Activated B cell treated with CpG ODN at 0.5 μM for 24 hours (primary cell): Measurements from ENCODE around the gene DGKA. TPM values are rescaled to one million over a fixed set of nuclear protein-coding genes. Genes with fewer than 3 reads are reported as not detected.
"Not testable (repeated sequence)": the region's sequence is repeated elsewhere in the genome, so short reads cannot be mapped to it uniquely, and the experiment has no call there.

Experiments used
- ATAC-seq: fragments of 200-7000 bp; cut with Tn5 transposase; one replicate; pipeline ENCODE4 v1.10.0; 2021; ENCODE audit warnings: low read depth, mild to moderate bottlenecking, moderate library complexity
- CTCF ChIA-PET: fragments of 350-600 bp; sonication (Branson Sonifier 250); formaldehyde crosslinking; loops from one replicate; lab custom pipeline; 2021; ENCODE audit warnings: antibody characterized with exemption; lab: Charles Lee
- POLR2A ChIA-PET: fragments of 350-600 bp; sonication (Branson Sonifier 250); formaldehyde crosslinking; loops from one replicate; lab custom pipeline; 2021; ENCODE audit warnings: antibody characterized with exemption; lab: Charles Lee
- DNase-seq: peaks from one replicate; pipeline ENCODE4 v3.0.0; 2022
- H3K27ac Mint-ChIP-seq: one replicate; pipeline ENCODE4 v1.8.0; 2020; ENCODE audit warnings: mixed read lengths
- H3K27me3 Mint-ChIP-seq: one replicate; pipeline ENCODE4 v1.8.0; 2021; ENCODE audit warnings: mixed read lengths
- H3K36me3 Mint-ChIP-seq: one replicate; pipeline ENCODE4 v1.8.0; 2021; ENCODE audit warnings: low read depth, mixed read lengths
- H3K4me1 Mint-ChIP-seq: one replicate; pipeline ENCODE4 v1.8.0; 2021; ENCODE audit warnings: mixed read lengths
- H3K4me3 Mint-ChIP-seq: one replicate; pipeline ENCODE4 v1.8.0; 2020; ENCODE audit warnings: mild to moderate bottlenecking, mixed read lengths
- H3K9me3 Mint-ChIP-seq: one replicate; pipeline ENCODE4 v1.8.0; 2020; ENCODE audit warnings: mixed read lengths
- intact Hi-C: fragments of 100-400 bp; cut with micrococcal nuclease; formaldehyde crosslinking; loops from one replicate; pipeline ENCODE4 v1.15.1; 2024
- total RNA-seq: library from RNA; stranded (reverse); gene quantifications from 2 replicates; pipeline ENCODE4 v1.2.3, GENCODE V29; 2022
- TF ChIP-seq, protein P1 (sequence below): fragments of 200-600 bp; IDR thresholded peaks from one replicate; pipeline ENCODE4 v1.8.0; 2022; ENCODE audit warnings: antibody characterized with exemption, mild to moderate bottlenecking

The DGKA gene
- total RNA-seq, 1 donor from 2014 or later: 95.9 TPM

DNA sequence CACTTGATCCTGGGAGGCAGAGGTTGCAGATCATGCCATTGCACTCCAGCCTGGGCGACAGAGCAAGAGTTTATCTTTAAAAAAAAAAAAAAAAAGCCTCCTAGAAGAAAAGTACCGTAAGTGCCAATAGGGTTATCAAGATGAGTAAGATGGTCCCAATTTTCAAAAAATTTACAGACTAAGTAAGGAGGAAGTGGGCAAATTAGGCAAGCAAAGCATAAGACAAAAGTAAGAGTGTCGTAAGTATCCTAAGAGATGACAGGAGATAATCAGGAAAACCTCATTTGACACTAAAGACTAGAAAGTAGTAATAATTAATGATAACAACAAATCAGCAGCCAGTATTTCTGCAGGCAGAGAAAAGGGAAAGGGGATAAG lies 15.5 kb upstream of the DGKA start:
- Mint-ChIP-seq H3K27ac (peak overlapping the region; percentile 9), H3K27me3 (no peaks in the 10 kb centered on the region), H3K9me3 (no peaks in the 10 kb centered on the region), H3K36me3 (peaks cover 39% of the 10 kb centered on the region), H3K4me3 (no peak overlapping the region), H3K4me1 (peaks cover 21% of the 10 kb centered on the region)
- TF ChIP-seq, protein P1, sequence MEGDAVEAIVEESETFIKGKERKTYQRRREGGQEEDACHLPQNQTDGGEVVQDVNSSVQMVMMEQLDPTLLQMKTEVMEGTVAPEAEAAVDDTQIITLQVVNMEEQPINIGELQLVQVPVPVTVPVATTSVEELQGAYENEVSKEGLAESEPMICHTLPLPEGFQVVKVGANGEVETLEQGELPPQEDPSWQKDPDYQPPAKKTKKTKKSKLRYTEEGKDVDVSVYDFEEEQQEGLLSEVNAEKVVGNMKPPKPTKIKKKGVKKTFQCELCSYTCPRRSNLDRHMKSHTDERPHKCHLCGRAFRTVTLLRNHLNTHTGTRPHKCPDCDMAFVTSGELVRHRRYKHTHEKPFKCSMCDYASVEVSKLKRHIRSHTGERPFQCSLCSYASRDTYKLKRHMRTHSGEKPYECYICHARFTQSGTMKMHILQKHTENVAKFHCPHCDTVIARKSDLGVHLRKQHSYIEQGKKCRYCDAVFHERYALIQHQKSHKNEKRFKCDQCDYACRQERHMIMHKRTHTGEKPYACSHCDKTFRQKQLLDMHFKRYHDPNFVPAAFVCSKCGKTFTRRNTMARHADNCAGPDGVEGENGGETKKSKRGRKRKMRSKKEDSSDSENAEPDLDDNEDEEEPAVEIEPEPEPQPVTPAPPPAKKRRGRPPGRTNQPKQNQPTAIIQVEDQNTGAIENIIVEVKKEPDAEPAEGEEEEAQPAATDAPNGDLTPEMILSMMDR: no peak
- CTCF ChIA-PET: interaction anchor here (1.1 to 1.4 kb wide), 2 partner anchors 11 to 25 kb away, joined by 5 to 6 read pairs; no protein-coding TSS in a partner anchor
- POLR2A ChIA-PET: interaction anchor here (0.6 kb wide), 1 partner anchor 202 kb away, joined by 8 read pairs; no protein-coding TSS in a partner anchor
- no peak for DNase-seq
- ATAC-seq: no peak
- intact Hi-C loops: no loop called here

DNA sequence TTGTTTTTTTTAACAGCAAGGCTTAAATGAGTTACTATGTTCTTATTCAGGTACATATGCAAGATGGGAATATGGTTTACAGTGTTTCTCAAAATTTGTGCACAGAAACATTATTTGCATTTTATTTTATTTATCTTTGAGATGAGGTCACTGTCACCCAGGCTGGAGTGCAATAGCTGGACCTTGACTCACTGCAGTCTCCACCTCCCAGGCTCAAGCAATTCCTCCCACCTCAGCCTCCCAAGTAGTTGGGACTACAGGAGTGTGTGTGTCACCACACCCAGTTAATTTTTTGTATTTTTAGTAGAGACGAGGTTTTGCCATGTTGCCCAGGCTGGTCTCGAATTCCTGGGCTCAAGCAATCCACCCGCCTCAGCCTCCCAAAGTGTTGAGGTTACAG lies 11.9 kb upstream of the DGKA start:
- CTCF ChIA-PET, H3K27me3 Mint-ChIP-seq, intact Hi-C loops, DNase-seq, ATAC-seq, POLR2A ChIA-PET, H3K9me3 Mint-ChIP-seq, H3K4me3 Mint-ChIP-seq, H3K27ac Mint-ChIP-seq: not testable (repeated sequence)
- Mint-ChIP-seq H3K4me1 (peaks cover 24% of the 10 kb centered on the region), H3K36me3 (peaks cover 46% of the 10 kb centered on the region)

DNA sequence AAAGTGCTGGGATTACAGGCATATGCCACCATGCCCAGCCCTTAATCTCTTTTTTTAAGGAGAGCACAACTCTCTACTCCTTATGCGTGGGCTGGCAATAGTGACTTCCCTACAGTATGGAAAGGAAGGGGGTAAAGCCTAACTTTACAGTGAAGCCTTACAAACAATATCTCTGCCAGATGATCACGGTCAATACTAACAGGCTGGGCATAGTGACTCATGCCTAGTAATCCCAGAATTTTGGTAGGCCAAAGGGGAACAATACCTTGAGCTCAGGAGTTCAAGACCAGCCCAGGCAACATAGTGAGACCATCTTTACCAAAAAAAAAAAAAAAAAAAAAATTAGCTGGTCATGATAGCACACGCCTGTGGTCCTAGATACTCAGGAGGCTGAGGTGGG lies 8.8 kb upstream of the DGKA start:
- Mint-ChIP-seq H3K36me3 (peaks cover 43% of the 10 kb centered on the region), H3K4me1 (peaks cover 32% of the 10 kb centered on the region), H3K4me3 (no peak overlapping the region), H3K9me3 (no peaks in the 10 kb centered on the region), H3K27ac (peak overlapping the region; percentile 18), H3K27me3 (no peaks in the 10 kb centered on the region)
- intact Hi-C loops: no loop called here
- CTCF ChIA-PET: no interaction called here
- DNase-seq: no peak
- ATAC-seq: no peak
- POLR2A ChIA-PET: interaction anchor here (0.6 to 0.7 kb wide), 2 partner anchors 119 to 734 kb away, joined by 3 read pairs; partner anchors contain the start of gene RPS26
- TF ChIP-seq, protein P1: no peak

DNA sequence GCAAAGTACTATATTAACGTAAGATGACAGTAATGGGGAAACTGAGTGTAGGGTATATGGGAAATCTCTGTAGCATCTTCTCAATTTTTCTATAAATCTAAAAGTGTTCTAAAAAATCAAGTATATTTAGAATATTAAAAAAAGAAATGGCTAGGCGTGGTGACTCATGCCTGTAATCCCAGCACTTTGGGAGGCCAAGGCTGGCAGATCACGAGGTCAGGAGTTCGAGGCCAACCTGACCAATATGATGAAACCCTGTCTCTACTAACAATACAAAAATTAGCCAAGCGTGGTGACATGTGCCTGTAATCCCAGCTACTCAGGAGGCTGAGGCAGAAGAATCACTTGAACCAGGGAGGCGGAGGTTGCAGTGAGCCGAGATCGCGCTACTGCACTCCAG lies 7.3 kb upstream of the DGKA start:
- peaks cover 47% of the 10 kb centered on the region for H3K36me3 Mint-ChIP-seq
- H3K27me3 Mint-ChIP-seq, H3K9me3 Mint-ChIP-seq, H3K4me3 Mint-ChIP-seq, ATAC-seq, DNase-seq, CTCF ChIA-PET, intact Hi-C loops, H3K27ac Mint-ChIP-seq: not testable (repeated sequence)
- H3K4me1 Mint-ChIP-seq: peaks cover 41% of the 10 kb centered on the region
- POLR2A ChIA-PET: interaction anchor here (0.7 kb wide), 1 partner anchor 11 kb away, joined by 3 read pairs; no protein-coding TSS in a partner anchor

DNA sequence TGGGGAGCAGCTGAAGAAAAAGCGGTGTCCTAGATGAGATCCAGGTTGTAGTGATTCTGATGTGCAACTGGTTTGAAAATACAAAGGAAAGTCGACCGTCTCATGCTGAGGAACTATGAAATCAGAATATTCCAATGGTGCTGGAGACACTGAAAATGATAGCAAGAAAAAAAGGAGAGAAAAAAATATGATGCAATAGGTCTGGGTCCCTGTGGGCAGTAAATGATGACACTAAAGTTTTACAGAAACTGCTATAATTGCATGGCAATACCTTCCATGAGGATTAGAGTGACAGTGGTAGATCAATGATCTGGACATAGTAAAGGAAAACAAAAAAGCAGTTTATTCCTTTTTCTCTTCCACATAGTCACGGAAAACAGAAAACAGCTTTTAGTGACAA lies 5.6 kb upstream of the DGKA start:
- peaks cover 45% of the 10 kb centered on the region for H3K36me3 Mint-ChIP-seq
- ChIA-PET CTCF (interaction anchor here (1.0 to 3.4 kb wide), 6 partner anchors 12 to 96 kb away, joined by 3 to 43 read pairs (median 4); partner anchors contain the start of gene DNAJC14), POLR2A (interaction anchor here (0.5 to 4.6 kb wide), 4 partner anchors 14 to 95 kb away, joined by 3 to 70 read pairs (median 40); partner anchors contain the start of genes DNAJC14 and RAB5B)
- no peak for ATAC-seq
- intact Hi-C loops: loop anchor here (5.0 kb wide), 3 partner anchors 177 to 297 kb away; partner anchors contain the start of genes NABP2, PA2G4 and RNF41
- peak overlapping the region; percentile 98 for H3K27ac Mint-ChIP-seq
- H3K4me1 Mint-ChIP-seq: peaks cover 58% of the 10 kb centered on the region
- peak overlapping the region; percentile 98 for H3K4me3 Mint-ChIP-seq
- H3K9me3 Mint-ChIP-seq: no peaks in the 10 kb centered on the region
- H3K27me3 Mint-ChIP-seq: no peaks in the 10 kb centered on the region
- TF ChIP-seq, protein P1: no peak
- DNase-seq: no peak
